Measurements from ENCODE around the gene PPP1CB. TPM values are rescaled to one million over a fixed set of nuclear protein-coding genes. Genes with fewer than 3 reads are reported as not detected.

PPP1CB gene
- polyA plus RNA-seq, 2 of the 4 experiments (the other 2 are of a cell fraction): 147 to 188 TPM

DNA sequence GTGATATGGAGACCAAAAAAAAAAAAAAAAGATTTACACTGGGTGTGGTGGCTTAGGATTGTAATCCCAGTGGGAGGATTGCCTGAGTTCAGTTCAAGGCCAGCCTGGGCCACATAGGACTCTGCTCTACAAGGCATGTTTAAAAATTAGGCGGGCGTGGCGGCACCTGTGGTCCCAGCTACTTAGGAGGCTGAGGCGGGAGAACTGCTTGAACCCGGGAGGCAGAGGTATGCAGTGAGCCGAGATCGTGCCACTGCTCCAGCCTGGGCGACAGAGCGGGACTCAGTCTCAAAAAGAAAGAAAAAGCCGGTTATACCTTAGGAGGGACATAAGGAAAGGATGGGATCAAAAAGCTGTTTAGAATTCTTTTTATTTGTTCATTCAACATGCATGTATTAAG lies 58.3 kb downstream of the PPP1CB start:
- WGBS (ENCODE audit: missing lambda C conversion rate): 93% methylated on average over 10 of the region's 10 CpGs
- ATAC-seq: peak in 1 of 2 experiments; percentile 7; a peak in 2 of 6 replicates
- peak overlapping the region; percentile 43 for H3K4me3 ChIP-seq

GRCh38 chr2:28810384-28811285 lies 59.0 kb downstream of the PPP1CB start, which contains the start of gene SPDYA:
SPDYA (plus strand) TSS chr2:28810834; CDS start chr2:28816015, 5,181 bp downstream.
- POLR2A ChIA-PET: no interaction called here
- Histone ChIP-seq H3K9me3 (no peaks in the 10 kb centered on the region), H3K4me1 (peaks cover 11% of the 10 kb centered on the region; the same call in 2 of the 3 replicates), H3K27ac (peak within 1 kb of the TSS; percentile 74 to 85), H3K4me3 (peak within 1 kb of the TSS; percentile 43), H3K4me2 (peak within 1 kb of the TSS; percentile 79)
- CTCF ChIA-PET: interaction anchor here (0.6 to 4.3 kb wide), 8 partner anchors 9 to 336 kb away, joined by 3 to 22 read pairs (median 9); no protein-coding TSS in a partner anchor
- DNase-seq (ENCODE audit: low read depth in 1 of 2, low spot score in 1 of 2) (peak; percentile 68 to 81), ATAC-seq (peak; percentile 94 to 95), FAIRE-seq (no peak)
- 36% methylated on average over 53 of the region's 97 CpGs for WGBS (ENCODE audit: missing lambda C conversion rate)
- TF ChIP-seq, protein P1, sequence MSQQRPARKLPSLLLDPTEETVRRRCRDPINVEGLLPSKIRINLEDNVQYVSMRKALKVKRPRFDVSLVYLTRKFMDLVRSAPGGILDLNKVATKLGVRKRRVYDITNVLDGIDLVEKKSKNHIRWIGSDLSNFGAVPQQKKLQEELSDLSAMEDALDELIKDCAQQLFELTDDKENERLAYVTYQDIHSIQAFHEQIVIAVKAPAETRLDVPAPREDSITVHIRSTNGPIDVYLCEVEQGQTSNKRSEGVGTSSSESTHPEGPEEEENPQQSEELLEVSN (IDR thresholded peaks at IDR 0.05; ENCODE audit: borderline replicate concordance, low read depth): peak; percentile 99
- TF ChIP-seq HOXB5 (CRISPR knock-in tag; IDR thresholded peaks at IDR 0.05) (peak; percentile 87), KDM5A (IDR thresholded peaks at IDR 0.05) (no peak), SMC3 (IDR thresholded peaks at IDR 0.05) (no peak), HOXB13 (CRISPR knock-in tag; IDR thresholded peaks at IDR 0.05; ENCODE audit: low read depth) (peak; percentile 82), JUN (IDR thresholded peaks at IDR 0.05) (peak; percentile 44 to 69; a peak in 2 of 5 replicates), HDAC2 (IDR thresholded peaks at IDR 0.05) (no peak), TFCP2L1 (CRISPR knock-in tag; IDR thresholded peaks at IDR 0.05) (peak; percentile 57; the same call in 1 of the 2 replicates), ATOH8 (CRISPR knock-in tag; IDR thresholded peaks at IDR 0.05; ENCODE audit: low read depth) (0 out of 2 replicates have a peak, but pooled peaks have one; percentile 65), TP53 (CRISPR knock-in tag; IDR thresholded peaks at IDR 0.05) (0 out of 2 replicates have a peak, but pooled peaks have one; percentile 28), JUNB (IDR thresholded peaks at IDR 0.05) (no peak), MYC (IDR thresholded peaks at IDR 0.05; ENCODE audit: borderline replicate concordance, low read length) (0 out of 2 replicates have a peak, but pooled peaks have one; percentile 36), RAD21 (conservative IDR thresholded peaks at IDR 0.05 in 1 of 2, IDR thresholded peaks at IDR 0.05 in 1 of 2) (no peak), MAX (IDR thresholded peaks at IDR 0.05) (peak; percentile 91), POLR2A (IDR thresholded peaks at IDR 0.05; ENCODE audit: low read length) (0 out of 2 replicates have a peak, but pooled peaks have one; percentile 7)
- TF ChIP-seq, protein P2, sequence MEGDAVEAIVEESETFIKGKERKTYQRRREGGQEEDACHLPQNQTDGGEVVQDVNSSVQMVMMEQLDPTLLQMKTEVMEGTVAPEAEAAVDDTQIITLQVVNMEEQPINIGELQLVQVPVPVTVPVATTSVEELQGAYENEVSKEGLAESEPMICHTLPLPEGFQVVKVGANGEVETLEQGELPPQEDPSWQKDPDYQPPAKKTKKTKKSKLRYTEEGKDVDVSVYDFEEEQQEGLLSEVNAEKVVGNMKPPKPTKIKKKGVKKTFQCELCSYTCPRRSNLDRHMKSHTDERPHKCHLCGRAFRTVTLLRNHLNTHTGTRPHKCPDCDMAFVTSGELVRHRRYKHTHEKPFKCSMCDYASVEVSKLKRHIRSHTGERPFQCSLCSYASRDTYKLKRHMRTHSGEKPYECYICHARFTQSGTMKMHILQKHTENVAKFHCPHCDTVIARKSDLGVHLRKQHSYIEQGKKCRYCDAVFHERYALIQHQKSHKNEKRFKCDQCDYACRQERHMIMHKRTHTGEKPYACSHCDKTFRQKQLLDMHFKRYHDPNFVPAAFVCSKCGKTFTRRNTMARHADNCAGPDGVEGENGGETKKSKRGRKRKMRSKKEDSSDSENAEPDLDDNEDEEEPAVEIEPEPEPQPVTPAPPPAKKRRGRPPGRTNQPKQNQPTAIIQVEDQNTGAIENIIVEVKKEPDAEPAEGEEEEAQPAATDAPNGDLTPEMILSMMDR (IDR thresholded peaks at IDR 0.05): no peak

More for the DNA sequence above, 58.3 kb downstream of the PPP1CB start:
- Histone ChIP-seq H3K4me2 (peak overlapping the region; percentile 79), H3K4me1 (peaks cover 9% of the 10 kb centered on the region; the same call in 2 of the 3 replicates), H3K27ac (peak overlapping the region; percentile 74 to 85), H3K9me3 (no peaks in the 10 kb centered on the region)
- TF ChIP-seq MAX (IDR thresholded peaks at IDR 0.05): no peak
- no peak for TF ChIP-seq NFE2L2 (conservative IDR thresholded peaks at IDR 0.05; ENCODE audit: low read length)
- TF ChIP-seq CEBPB (IDR thresholded peaks at IDR 0.05): no peak
- TF ChIP-seq MAZ (IDR thresholded peaks at IDR 0.05; ENCODE audit: borderline replicate concordance, low read depth, low read length): no peak
- TF ChIP-seq HMGXB4 (CRISPR knock-in tag; IDR thresholded peaks at IDR 0.05; ENCODE audit: borderline replicate concordance): no peak
- TF ChIP-seq HOXB5 (CRISPR knock-in tag; IDR thresholded peaks at IDR 0.05): no peak
- TF ChIP-seq EP300 (IDR thresholded peaks at IDR 0.05): no peak
- no peak for TF ChIP-seq EHF (CRISPR knock-in tag; IDR thresholded peaks at IDR 0.05)
- no peak for TF ChIP-seq FOSL2 (IDR thresholded peaks at IDR 0.05)
- no peak for TF ChIP-seq FOSL2 (CRISPR knock-in tag; IDR thresholded peaks at IDR 0.05)
- no peak for TF ChIP-seq RAD21 (conservative IDR thresholded peaks at IDR 0.05 in 1 of 2, IDR thresholded peaks at IDR 0.05 in 1 of 2)
- ChIA-PET CTCF (interaction anchor here (0.6 to 4.3 kb wide), 6 partner anchors 9 to 336 kb away, joined by 3 to 22 read pairs (median 9); no protein-coding TSS in a partner anchor), POLR2A (interaction anchor here (0.7 kb wide), 2 partner anchors 55 to 1106 kb away, joined by 5 read pairs; no protein-coding TSS in a partner anchor)
- FAIRE-seq: no peak
- DNase-seq (ENCODE audit: low read depth in 1 of 2, low spot score in 1 of 2): no peak
